ENCODE results near the gene ZDHHC24.
"Not testable (repeated sequence)": the region's sequence is repeated elsewhere in the genome, so short reads cannot be mapped to it uniquely, and the experiment has no call there.

ZDHHC24 gene

GRCh38 chr11:66591175-66591574 lies 45.3 kb upstream of the ZDHHC24 start:
- H3K4me3 ChIP-seq (ENCODE audit: low read depth, low read length) = no peak overlapping the region
- TF ChIP-seq POLR2A (IDR thresholded peaks at IDR 0.05; ENCODE audit: extremely low read depth, insufficient read length) (no peak), MYC (IDR thresholded peaks at IDR 0.05; ENCODE audit: low read depth, low read length) (no peak)
- TF ChIP-seq, protein P1, sequence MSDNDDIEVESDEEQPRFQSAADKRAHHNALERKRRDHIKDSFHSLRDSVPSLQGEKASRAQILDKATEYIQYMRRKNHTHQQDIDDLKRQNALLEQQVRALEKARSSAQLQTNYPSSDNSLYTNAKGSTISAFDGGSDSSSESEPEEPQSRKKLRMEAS (IDR thresholded peaks at IDR 0.05; ENCODE audit: low read depth, low read length) = no peak
- TF ChIP-seq, protein P2, sequence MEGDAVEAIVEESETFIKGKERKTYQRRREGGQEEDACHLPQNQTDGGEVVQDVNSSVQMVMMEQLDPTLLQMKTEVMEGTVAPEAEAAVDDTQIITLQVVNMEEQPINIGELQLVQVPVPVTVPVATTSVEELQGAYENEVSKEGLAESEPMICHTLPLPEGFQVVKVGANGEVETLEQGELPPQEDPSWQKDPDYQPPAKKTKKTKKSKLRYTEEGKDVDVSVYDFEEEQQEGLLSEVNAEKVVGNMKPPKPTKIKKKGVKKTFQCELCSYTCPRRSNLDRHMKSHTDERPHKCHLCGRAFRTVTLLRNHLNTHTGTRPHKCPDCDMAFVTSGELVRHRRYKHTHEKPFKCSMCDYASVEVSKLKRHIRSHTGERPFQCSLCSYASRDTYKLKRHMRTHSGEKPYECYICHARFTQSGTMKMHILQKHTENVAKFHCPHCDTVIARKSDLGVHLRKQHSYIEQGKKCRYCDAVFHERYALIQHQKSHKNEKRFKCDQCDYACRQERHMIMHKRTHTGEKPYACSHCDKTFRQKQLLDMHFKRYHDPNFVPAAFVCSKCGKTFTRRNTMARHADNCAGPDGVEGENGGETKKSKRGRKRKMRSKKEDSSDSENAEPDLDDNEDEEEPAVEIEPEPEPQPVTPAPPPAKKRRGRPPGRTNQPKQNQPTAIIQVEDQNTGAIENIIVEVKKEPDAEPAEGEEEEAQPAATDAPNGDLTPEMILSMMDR (IDR thresholded peaks at IDR 0.05; ENCODE audit: low read depth, low read length) = no peak
- no peak for DNase-seq (ENCODE audit: low read depth)

- H3K4me3 ChIP-seq (ENCODE audit: low read depth, low read length) = no peak overlapping the region
- no peak for DNase-seq (ENCODE audit: low read depth)
- TF ChIP-seq POLR2A (IDR thresholded peaks at IDR 0.05; ENCODE audit: extremely low read depth, insufficient read length) = no peak
- TF ChIP-seq, protein P1 (IDR thresholded peaks at IDR 0.05; ENCODE audit: low read depth, low read length) = no peak
- no peak for TF ChIP-seq MYC (IDR thresholded peaks at IDR 0.05; ENCODE audit: low read depth, low read length)
- TF ChIP-seq, protein P2 (IDR thresholded peaks at IDR 0.05; ENCODE audit: low read depth, low read length) = no peak
These were observed 44.3 kb upstream of the ZDHHC24 start for GRCh38 chr11:66589996-66590675.

- H3K4me3 ChIP-seq (ENCODE audit: low read depth, low read length); DNase-seq (ENCODE audit: low read depth): not testable (repeated sequence)
These were observed 43.5 kb upstream of the ZDHHC24 start for GRCh38 chr11:66589315-66589714.

DNA sequence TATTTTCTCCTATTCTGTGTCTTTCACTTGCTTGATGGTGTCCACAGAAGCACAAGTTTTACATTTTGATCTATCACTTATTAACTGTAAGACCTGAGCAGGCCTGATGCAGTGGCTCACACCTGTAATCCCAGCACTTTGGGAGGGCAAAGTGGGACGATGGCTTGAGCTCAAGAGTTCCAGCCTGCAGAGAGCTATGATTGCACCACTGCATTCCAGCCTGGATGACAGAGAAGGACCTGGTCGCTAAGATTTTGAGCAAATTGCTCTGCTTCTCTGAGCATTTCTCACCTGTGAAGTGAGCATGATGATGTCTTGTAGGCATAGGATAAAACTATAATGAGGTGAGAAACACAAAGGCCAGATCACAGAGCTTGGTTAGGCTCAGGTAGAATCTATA lies 40.3 kb upstream of the ZDHHC24 start:
- no peak overlapping the region for H3K4me3 ChIP-seq (ENCODE audit: low read depth, low read length)
- DNase-seq (ENCODE audit: low read depth) = no peak
- TF ChIP-seq POLR2A (IDR thresholded peaks at IDR 0.05; ENCODE audit: extremely low read depth, insufficient read length) (no peak), MYC (IDR thresholded peaks at IDR 0.05; ENCODE audit: low read depth, low read length) (no peak)
- TF ChIP-seq, protein P2 (IDR thresholded peaks at IDR 0.05; ENCODE audit: low read depth, low read length) = no peak
- TF ChIP-seq, protein P1 (IDR thresholded peaks at IDR 0.05; ENCODE audit: low read depth, low read length) = no peak

- not testable (repeated sequence) for H3K4me3 ChIP-seq (ENCODE audit: low read depth, low read length); DNase-seq (ENCODE audit: low read depth)
These were observed 39.6 kb upstream of the ZDHHC24 start for GRCh38 chr11:66585447-66585846.

GRCh38 chr11:66582565-66583147 lies 36.8 kb upstream of the ZDHHC24 start:
- DNase-seq (ENCODE audit: low read depth); H3K4me3 ChIP-seq (ENCODE audit: low read depth, low read length): not testable (repeated sequence)

DNA sequence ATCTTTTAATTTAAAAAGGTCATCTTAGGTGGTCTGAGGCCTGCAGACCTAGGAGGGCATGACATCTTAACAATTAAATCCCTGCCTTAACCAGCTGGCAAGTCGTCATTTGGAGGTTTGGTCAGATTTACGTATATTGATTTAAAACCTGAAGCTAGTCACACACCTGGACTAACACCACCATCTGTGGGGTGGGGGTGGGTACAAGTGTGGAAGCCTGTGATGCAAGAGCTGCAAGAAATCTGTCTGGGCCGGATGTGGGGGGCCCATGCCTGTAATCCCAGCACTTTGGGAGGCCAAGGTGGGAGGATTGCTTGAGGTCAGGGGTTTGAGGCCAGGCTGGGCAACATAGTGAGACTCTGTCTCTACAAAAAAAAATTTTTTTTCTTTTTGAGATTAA lies 35.4 kb upstream of the ZDHHC24 start:
- H3K4me3 ChIP-seq (ENCODE audit: low read depth, low read length) = no peak overlapping the region
- TF ChIP-seq, protein P1 (IDR thresholded peaks at IDR 0.05; ENCODE audit: low read depth, low read length) = no peak
- TF ChIP-seq, protein P2 (IDR thresholded peaks at IDR 0.05; ENCODE audit: low read depth, low read length) = no peak
- TF ChIP-seq POLR2A (IDR thresholded peaks at IDR 0.05; ENCODE audit: extremely low read depth, insufficient read length) (no peak), MYC (IDR thresholded peaks at IDR 0.05; ENCODE audit: low read depth, low read length) (no peak)
- DNase-seq (ENCODE audit: low read depth) = no peak

Measured in NB4 (cell line).